Measurements from ENCODE around the gene SPACA6. TPM values are rescaled to one million over a fixed set of nuclear protein-coding genes. Genes with fewer than 3 reads are reported as not detected.

The SPACA6 gene
- total RNA-seq, 1 donor from 2014 or later, result 27.9 TPM

GRCh38 chr19:51688671-51689571, 4.2 kb upstream of the SPACA6 start:
- DNase-seq (ENCODE audit: low spot score), result peak; percentile 99

DNA sequence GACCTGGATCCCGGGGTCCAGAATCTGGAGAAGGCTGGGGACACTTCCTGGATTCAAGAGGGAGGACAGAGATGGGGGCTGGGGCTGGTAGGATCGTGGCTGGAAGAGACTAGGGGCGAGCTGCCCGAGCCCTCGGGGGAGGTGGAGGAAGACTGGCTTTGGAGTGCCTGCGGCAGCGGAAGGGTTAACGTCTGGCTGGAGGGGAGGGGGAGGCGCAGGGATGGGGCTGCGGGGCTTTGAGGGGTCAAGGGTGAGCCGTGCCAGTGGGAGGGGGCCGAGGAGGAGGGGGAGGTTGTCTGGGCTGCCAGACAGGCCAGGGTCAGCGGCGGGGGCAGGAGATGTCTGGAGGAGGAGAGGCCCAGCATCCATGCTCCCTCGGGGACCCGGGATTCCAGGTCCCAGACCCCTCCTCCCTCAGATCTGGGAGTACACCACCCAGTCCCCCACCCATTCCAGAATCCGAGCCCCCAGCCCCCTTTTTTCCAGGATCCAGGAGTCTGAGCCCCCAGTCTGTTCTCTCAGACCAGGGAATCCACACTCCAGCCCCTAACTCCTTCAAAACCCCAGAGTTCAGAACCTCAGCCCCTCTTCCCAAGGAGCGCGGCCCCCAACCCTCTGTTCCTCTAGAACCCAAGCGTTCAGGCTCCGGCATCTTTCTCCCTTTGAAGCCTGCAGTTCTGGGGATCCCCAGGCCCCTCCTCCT, 3.2 kb upstream of the SPACA6 start:
- DNase-seq (ENCODE audit: low spot score), result peak; percentile 80

DNA sequence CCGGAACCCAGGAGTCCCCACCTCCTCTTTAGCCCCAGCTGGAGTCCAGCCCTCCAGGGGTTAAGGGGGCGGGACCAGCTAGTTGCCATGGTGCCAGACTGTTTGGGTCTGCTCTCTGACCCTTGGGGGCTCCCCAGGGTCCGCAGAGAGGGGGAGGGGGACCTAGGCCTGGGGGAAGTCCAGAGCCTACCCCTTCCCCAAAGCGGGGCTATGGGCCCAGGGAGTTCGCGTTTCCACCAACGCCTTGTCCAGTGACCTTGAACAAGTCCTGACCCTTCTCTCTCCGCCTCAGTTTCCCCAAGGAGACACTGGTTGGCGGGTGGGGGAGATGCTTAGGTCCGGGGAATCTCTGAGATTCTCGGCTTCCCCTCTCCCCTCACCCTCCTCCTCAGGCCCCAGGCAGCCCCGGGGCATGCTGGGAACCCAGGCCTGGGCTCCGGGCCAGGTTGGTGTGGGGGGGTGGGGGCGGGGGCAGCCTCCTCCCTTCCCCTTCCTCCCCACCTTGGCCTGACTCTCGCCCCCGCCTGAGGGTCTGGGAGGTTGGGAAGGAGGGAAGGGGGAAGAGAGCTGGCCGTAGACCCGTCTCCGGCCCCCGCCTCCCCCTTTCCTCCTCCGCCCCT, 2.6 kb upstream of the SPACA6 start:
- peak; percentile 95 for DNase-seq (ENCODE audit: low spot score)

- DNase-seq (ENCODE audit: low spot score), result no peak
Measured at GRCh38 chr19:51691074-51691583, 2.0 kb upstream of the SPACA6 start.

GRCh38 chr19:51691584-51692428, 1.3 kb upstream of the SPACA6 start:
- no peak for DNase-seq (ENCODE audit: low spot score)

DNA sequence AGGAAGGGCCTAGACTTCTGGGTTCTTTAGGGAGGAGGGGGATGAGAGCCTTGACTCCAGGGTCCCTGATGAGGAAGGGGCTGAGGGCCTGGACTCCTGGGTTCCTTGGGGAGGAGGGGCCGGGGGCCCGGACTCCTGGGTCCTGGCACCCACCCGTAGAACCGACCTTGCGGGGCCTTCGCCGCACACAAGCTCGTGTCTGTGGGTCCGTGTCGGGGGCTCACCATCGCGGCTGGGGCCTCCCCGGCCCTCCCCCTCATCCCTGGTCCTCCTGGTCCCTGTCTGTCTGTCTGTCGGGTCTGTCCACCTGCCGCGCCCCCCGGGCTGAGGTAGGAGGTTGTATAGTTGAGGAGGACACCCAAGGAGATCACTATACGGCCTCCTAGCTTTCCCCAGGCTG, 662 bp upstream of the SPACA6 start:
- DNase-seq (ENCODE audit: low spot score), result no peak

DNA sequence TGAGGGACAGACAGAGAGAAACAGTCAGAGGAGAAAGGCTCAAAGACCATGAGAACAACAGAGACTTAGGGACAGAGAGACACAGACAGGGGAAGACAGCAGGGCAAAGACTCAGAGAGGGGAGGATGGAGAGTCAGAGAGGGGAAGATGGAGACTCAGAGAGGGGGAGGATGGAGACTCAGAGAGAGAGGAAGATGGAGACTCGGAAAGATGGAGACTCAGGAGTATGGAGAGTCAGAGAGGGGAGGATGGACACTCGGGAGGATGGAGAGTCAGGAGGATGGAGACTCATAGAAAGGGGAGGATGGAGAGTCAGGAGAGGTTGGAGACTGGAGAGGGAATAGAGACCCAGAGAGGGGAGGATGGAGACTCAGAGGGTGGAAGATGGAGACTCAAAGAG, 689 bp downstream of the SPACA6 start:
- DNase-seq (ENCODE audit: low spot score), result no peak

- DNase-seq (ENCODE audit: low spot score), result no peak
Measured at GRCh38 chr19:51694318-51695085, 1.4 kb downstream of the SPACA6 start.

GRCh38 chr19:51695088-51695487, 2.0 kb downstream of the SPACA6 start:
- no peak for DNase-seq (ENCODE audit: low spot score)

- no peak for DNase-seq (ENCODE audit: low spot score)
Measured at GRCh38 chr19:51695702-51696315, 2.7 kb downstream of the SPACA6 start.

GRCh38 chr19:51696606-51697005, 3.5 kb downstream of the SPACA6 start:
- DNase-seq (ENCODE audit: low spot score), result no peak

GRCh38 chr19:51697169-51697776, 4.1 kb downstream of the SPACA6 start:
- no peak for DNase-seq (ENCODE audit: low spot score)

DNA sequence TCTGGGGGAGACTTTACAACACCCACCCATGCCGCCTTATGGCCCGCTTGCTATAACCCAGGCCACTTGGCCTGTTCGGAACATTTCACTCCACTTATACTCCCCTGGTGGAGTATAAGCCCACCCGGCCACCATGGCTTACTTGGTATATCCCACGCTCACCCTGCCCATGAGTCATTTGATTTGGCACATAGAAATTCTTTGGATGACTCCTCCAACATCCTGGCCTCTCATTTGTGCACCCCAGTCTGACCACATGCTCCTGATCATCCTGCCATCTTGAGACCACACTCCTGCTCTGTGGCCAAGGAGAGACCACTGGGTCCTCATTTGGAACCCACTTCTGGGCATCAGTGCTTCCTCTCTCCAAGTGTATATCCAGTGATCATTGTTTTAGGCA, 5.2 kb downstream of the SPACA6 start:
- DNase-seq (ENCODE audit: low spot score), result no peak

DNA sequence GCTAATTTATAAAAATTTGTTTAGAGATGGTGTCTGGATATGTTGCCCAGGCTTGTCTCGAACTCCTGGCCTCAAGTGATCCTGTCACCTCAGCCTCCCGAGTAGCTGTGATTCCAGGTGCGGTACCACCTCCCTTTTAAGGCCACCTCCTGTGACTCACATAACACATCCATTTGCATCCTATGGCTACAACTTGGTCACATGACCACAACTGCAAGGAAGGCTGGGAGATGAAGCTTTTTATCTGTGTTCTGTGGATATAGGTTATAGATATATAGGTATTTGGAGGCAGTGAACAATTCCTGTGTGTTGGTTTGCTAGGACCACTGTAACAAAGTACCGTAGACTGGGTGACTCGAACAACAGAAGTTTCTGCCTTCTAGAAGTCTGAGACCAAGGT, 6.0 kb downstream of the SPACA6 start:
- no peak for DNase-seq (ENCODE audit: low spot score)

- peak; percentile 57 for DNase-seq (ENCODE audit: low spot score)
Measured at GRCh38 chr19:51701468-51702100, 8.5 kb downstream of the SPACA6 start.

GRCh38 chr19:51702103-51702824, 9.1 kb downstream of the SPACA6 start:
- DNase-seq (ENCODE audit: low spot score), result peak; percentile 58

DNA sequence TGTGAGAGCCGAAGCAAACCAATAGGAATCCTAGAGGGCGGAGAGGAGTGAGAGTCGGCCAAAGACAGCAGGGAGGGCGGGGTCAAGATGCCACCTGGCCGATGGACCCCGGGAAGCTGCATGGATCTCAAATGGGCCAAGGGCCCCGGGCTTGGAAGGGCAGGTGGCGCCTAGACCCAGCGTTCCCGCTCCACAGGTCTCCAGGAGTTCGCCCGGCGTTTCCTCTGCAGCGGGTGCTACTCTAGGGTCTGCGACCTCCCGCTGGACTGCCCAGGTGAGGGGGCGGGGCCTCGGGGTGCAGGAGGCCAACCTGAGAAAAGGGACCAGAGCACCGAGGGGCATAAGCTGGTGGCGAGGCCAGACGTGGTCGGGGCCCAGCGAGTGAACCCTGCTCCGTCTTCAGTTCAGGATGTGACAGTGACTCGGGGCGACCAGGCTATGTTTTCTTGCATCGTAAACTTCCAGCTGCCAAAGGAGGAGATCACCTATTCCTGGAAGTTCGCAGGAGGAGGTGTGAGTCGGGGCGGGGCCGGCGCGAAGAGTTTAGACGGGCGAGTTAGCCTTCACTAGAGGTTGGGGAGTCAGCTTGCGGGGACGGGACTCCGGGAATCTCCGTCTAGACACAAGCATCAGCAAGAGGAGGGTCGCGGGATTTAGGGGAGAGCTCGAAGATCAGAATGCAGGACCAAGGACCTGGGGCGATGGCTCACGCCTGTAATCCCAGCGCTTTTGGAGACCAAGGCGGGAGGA, 9.9 kb downstream of the SPACA6 start:
- no peak for DNase-seq (ENCODE audit: low spot score)
